ENCODE measurements around the gene FOXP4. TPM values are rescaled to one million over a fixed set of nuclear protein-coding genes. Genes with fewer than 3 reads are reported as not detected.

FOXP4 gene
- total RNA-seq, 2 donors from 2014 or later = 15.7 to 21.0 TPM

- no peak overlapping the region for H3K4me3 ChIP-seq
- no peak for TF ChIP-seq CTCF (IDR thresholded peaks at IDR 0.05)
- DNase-seq (ENCODE audit: low spot score) (no peak), ATAC-seq (ENCODE audit: insufficient number of reproducible peaks, low FRiP score, low read depth) (no peak)
- no peaks in the 10 kb centered on the region for H3K9me3 ChIP-seq
- no peaks in the 10 kb centered on the region for H3K27me3 ChIP-seq (replicated peaks; ENCODE audit: insufficient read depth)
- no peak overlapping the region for H3K27ac ChIP-seq
- no peaks in the 10 kb centered on the region for H3K4me1 ChIP-seq (ENCODE audit: control insufficient read depth in 1 of 2, low read depth in 2 of 2)
- H3K36me3 ChIP-seq = no peaks in the 10 kb centered on the region
Observed at GRCh38 chr6:41649596-41649995, 103.4 kb downstream of the FOXP4 start.

- Histone ChIP-seq H3K4me1 (ENCODE audit: control insufficient read depth in 1 of 2, low read depth in 2 of 2) (no peaks in the 10 kb centered on the region), H3K9me3 (no peaks in the 10 kb centered on the region), H3K4me3 (no peak overlapping the region), H3K27ac (no peak overlapping the region), H3K27me3 (replicated peaks; ENCODE audit: insufficient read depth) (no peaks in the 10 kb centered on the region), H3K36me3 (no peaks in the 10 kb centered on the region)
- ATAC-seq (ENCODE audit: insufficient number of reproducible peaks, low FRiP score, low read depth) = no peak
- TF ChIP-seq CTCF (IDR thresholded peaks at IDR 0.05) = no peak
- no peak for DNase-seq (ENCODE audit: low spot score)
Observed at GRCh38 chr6:41650120-41650519, 103.9 kb downstream of the FOXP4 start.

GRCh38 chr6:41651246-41651961, 105.2 kb downstream of the FOXP4 start:
- no peaks in the 10 kb centered on the region for H3K9me3 ChIP-seq
- H3K27ac ChIP-seq = no peak overlapping the region
- no peak for ATAC-seq (ENCODE audit: insufficient number of reproducible peaks, low FRiP score, low read depth)
- no peak overlapping the region for H3K4me3 ChIP-seq
- no peak for TF ChIP-seq CTCF (IDR thresholded peaks at IDR 0.05)
- no peak for DNase-seq (ENCODE audit: low spot score)
- no peaks in the 10 kb centered on the region for H3K36me3 ChIP-seq
- H3K27me3 ChIP-seq (replicated peaks; ENCODE audit: insufficient read depth) = no peaks in the 10 kb centered on the region
- H3K4me1 ChIP-seq (ENCODE audit: control insufficient read depth in 1 of 2, low read depth in 2 of 2) = no peaks in the 10 kb centered on the region

Other genes with a start within 250 kb of the FOXP4 start
- gene NCR2, start 210.8 kb upstream of the FOXP4 start, total RNA-seq = not detected
- gene MDFI, start 92.1 kb downstream of the FOXP4 start, total RNA-seq = 10 to 100 TPM in 1 of 2 donors, 1 to 10 TPM in 1; 5.1 to 10.3 TPM
- gene TFEB, start 189.2 kb downstream of the FOXP4 start, total RNA-seq = 10 to 100 TPM; 22.9 to 23.8 TPM
- 10 to 100 TPM in 1 of 2 donors, not detected in 1; 53.1 TPM for gene PGC, start 201.0 kb downstream of the FOXP4 start, total RNA-seq
- gene FRS3, start 233.5 kb downstream of the FOXP4 start, total RNA-seq = 1 to 10 TPM; 2.6 to 3.2 TPM
- gene PRICKLE4, start 234.4 kb downstream of the FOXP4 start, total RNA-seq = 1 to 10 TPM; 3.1 to 4.6 TPM
- 10 to 100 TPM; 62.7 to 63.1 TPM for gene TOMM6, start 241.3 kb downstream of the FOXP4 start, total RNA-seq

All from thoracic aorta (tissue), 2 donors.